Stimulated activated effector memory CD8-positive, alpha-beta T cell treated with anti-CD3 and anti-CD28 coated beads, Interleukin-12 subunit alpha, Interleukin-12 subunit beta, amount 100 ng/mL, for 72 hours (primary cell): Measurements from ENCODE around the gene ANKS1B.

Experiments used
- ATAC-seq: fragments of 150-1000 bp; cut with Tn5 transposase; 2 replicates; pipeline ENCODE4 v1.10.0; 2021
- DNase-seq, 2 donors: peaks; one replicate each; pipeline ENCODE4 v3.0.0; 2021 to 2022; ENCODE audit warnings: low spot score in 2 of 2
- H3K27ac Mint-ChIP-seq: one replicate; pipeline ENCODE4 v1.8.0; 2022; ENCODE audit warnings: mild to moderate bottlenecking, mixed read lengths
- H3K36me3 Mint-ChIP-seq: one replicate; pipeline ENCODE4 v1.8.0; 2022; ENCODE audit warnings: mild to moderate bottlenecking, mixed read lengths
- H3K4me1 Mint-ChIP-seq: one replicate; pipeline ENCODE4 v1.8.0; 2022; ENCODE audit warnings: mixed read lengths
- H3K4me3 Mint-ChIP-seq: one replicate; pipeline ENCODE4 v1.8.0; 2022; ENCODE audit warnings: mild to moderate bottlenecking, mixed read lengths
- H3K9me3 Mint-ChIP-seq: one replicate; pipeline ENCODE4 v1.8.0; 2022; ENCODE audit warnings: mixed read lengths

The ANKS1B gene

DNA sequence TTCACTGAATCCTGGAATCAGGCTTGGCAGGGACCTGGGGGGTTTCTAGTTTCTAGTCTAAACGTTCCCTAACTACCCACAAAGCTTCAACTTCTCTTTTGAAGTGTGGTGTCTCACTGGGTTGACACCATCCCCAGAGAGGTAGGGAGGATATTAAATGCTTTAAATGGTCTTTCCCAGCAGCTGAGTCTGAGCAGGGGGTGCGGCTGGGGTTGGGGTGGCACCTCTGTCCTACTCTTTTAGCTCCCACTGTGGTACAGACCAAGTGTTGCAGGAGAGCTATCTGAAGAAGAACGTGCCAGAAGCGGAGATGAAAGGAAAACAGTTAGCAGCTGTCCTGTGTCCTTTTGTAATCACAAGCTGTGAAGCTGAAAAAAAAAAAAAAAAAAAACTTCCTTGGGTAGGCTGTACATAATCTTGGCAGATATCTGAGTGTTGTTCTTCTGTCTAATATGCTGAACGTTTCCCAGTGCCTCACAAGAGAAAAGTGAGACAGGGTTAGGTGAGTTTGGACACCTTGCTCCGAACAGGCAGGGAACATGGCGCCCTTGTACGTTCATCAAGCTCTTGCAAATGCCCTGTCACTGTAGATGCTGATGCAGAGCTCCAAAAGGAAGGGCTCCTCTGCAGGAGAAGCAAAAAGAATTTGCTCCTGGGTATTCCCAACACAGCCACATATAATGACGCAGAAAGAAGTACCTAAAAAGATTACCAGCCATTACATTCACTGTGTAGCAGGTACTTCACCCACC lies 892.5 kb downstream of the ANKS1B start:
- DNase-seq (no peak), ATAC-seq (no peak)
- Mint-ChIP-seq H3K4me1 (no peaks in the 10 kb centered on the region), H3K9me3 (peaks cover 13% of the 10 kb centered on the region), H3K4me3 (no peak overlapping the region), H3K36me3 (no peaks in the 10 kb centered on the region), H3K27ac (no peak overlapping the region)

DNA sequence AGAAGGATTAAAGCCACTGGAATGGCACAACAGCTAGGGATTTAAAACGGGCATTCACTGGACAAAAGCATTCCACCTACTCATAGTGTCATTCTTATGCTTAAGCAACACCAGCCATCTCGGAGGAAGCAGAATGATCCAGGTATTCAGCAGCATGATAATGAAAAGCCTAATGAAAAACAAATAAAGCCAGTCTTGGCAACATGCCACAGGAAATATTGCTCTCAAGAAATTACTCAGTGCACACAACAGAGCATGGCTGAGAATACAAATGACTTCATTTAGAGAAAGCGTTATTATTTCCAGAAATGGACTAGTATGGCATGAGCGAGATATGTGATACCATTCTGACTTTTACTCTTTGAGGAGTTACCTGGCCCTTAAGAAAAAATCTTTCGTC lies 897.5 kb downstream of the ANKS1B start:
- Mint-ChIP-seq H3K4me3 (no peak overlapping the region), H3K9me3 (peaks cover 8% of the 10 kb centered on the region), H3K27ac (no peak overlapping the region), H3K36me3 (no peaks in the 10 kb centered on the region), H3K4me1 (no peaks in the 10 kb centered on the region)
- ATAC-seq (no peak), DNase-seq (no peak)

DNA sequence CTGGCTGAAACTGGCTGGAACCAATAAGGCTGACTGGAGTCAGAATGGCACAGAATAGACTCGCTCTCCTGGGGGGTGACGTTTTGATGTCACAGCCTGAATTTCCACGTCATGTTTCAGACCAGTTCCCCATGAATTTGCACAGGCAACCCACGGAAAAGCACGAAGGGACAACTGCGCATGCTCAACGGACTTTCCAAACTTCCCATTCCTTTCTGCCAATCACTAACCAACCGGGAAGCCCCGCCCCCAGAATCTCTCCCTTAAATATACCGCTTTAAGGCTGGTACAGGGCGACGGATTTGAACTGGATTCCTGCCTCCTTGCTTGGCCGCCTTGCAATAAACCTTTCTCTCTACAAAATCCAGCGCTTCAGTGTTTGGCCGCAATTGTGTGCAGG lies 904.9 kb downstream of the ANKS1B start:
- Mint-ChIP-seq H3K9me3 (peaks cover 3% of the 10 kb centered on the region), H3K4me1 (no peaks in the 10 kb centered on the region), H3K27ac (no peak overlapping the region), H3K4me3 (no peak overlapping the region), H3K36me3 (no peaks in the 10 kb centered on the region)
- DNase-seq, result no peak
- no peak for ATAC-seq

DNA sequence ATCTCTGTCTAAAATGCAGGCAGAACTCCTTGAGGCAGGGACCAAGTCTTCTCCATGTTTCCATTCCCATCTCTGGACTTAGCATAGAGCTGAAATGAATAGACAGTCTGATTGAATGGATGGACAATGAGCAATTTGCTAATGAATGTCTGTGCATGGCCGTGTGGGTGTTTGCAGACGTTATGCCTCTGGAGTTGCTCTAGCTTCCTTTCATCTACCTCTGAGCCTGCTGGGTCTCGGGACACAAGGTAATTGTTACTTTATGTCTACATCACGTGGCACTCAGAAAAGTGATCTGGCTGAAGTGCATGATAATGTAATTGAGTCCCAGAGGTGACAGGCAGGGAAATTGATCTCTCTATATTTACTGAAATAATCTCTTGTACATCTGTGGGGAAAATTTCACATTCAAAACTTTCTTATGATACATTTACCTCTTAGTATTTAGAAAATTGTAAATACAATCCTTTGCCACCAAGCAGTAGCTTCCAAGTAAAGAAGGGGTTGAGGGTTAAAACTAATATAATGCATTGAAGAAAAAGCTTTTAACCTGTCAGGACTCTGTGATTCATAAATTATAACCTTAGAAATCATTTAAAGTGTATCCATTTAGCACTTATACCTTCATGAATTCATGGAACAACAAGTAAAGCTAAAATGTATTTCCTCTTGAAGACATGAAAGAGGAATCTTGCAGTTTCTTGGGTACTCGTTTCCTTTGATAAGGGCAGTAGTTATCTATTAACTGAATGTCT lies 915.6 kb downstream of the ANKS1B start:
- ATAC-seq (no peak), DNase-seq (no peak)
- no peaks in the 10 kb centered on the region for H3K9me3 Mint-ChIP-seq
- H3K27ac Mint-ChIP-seq, result no peak overlapping the region
- H3K4me1 Mint-ChIP-seq, result no peaks in the 10 kb centered on the region
- no peaks in the 10 kb centered on the region for H3K36me3 Mint-ChIP-seq
- no peak overlapping the region for H3K4me3 Mint-ChIP-seq

DNA sequence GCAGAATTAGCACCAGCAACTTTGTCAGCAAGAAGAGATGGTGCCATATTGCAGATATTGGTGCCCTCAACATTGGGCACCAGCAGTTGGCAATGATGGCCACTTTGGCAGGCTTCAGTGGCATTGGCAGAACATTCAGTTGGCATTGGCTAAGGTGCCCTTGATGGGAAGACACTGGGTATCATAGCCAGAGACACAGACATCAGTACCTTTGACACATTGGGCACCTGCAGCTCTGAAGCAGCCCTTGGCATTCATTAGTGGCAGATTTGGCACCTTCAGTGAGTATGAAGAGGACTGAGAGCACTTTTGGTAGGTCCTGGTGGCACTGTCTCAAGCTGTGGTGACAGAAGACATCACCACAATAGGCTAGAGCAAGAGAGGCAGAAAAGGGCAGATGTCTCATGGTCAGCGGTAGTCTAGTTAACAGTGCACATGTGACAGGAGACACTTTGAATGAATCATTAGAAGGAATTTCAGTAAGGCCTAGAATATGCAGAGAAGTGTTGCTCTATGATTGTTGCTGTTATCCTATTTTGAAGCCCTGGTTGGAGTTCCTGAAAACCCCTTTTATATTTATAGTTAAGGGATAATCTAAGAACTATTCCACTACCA lies 917.5 kb downstream of the ANKS1B start:
- no peak overlapping the region for H3K27ac Mint-ChIP-seq
- no peaks in the 10 kb centered on the region for H3K36me3 Mint-ChIP-seq
- H3K4me1 Mint-ChIP-seq, result no peaks in the 10 kb centered on the region
- ATAC-seq, result no peak
- no peak overlapping the region for H3K4me3 Mint-ChIP-seq
- DNase-seq, result no peak
- H3K9me3 Mint-ChIP-seq, result no peaks in the 10 kb centered on the region

DNA sequence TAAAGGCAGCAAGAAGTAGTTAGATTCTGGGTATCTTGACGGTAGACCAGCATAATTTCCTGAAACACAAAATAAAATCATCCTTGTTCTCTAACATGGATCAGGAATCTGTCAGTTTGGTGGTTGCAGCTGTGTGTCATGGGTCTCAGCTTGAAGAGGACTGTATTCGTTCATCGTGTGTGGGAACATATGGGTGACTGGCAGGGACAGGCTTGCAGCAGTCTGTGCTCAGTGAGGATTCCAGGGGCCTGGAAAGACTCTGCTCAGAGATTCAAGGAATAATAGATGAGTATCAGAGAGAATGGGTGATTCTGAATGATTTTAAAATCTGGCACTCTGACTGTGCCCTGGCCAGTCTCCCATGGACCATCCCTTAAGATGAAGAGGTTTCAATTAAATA lies 918.0 kb downstream of the ANKS1B start:
- no peaks in the 10 kb centered on the region for H3K36me3 Mint-ChIP-seq
- DNase-seq (no peak), ATAC-seq (no peak)
- H3K9me3 Mint-ChIP-seq, result no peaks in the 10 kb centered on the region
- no peak overlapping the region for H3K27ac Mint-ChIP-seq
- H3K4me3 Mint-ChIP-seq, result no peak overlapping the region
- H3K4me1 Mint-ChIP-seq, result no peaks in the 10 kb centered on the region

DNA sequence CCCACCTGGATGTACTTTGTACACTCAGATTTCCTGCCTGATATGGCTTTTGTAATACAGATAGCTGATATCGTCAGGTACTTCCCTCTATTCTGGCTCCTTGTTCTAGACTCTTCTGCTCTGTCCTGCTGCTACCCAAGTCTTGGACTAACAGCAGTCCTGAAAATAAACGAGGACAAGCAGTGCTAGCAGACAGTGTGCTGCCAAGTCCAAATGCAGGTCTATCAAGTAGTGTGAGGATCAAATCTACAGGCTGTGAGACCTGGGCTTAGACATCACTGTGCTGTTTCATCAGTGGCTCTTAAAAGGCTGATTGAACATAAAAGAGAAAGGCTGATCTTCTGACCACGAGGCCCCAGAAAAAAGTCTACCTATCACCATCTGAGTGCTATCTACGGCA lies 921.6 kb downstream of the ANKS1B start:
- H3K4me1 Mint-ChIP-seq, result no peaks in the 10 kb centered on the region
- no peak overlapping the region for H3K27ac Mint-ChIP-seq
- DNase-seq (no peak), ATAC-seq (peak; percentile 13)
- H3K36me3 Mint-ChIP-seq, result no peaks in the 10 kb centered on the region
- H3K9me3 Mint-ChIP-seq, result no peaks in the 10 kb centered on the region
- H3K4me3 Mint-ChIP-seq, result no peak overlapping the region

DNA sequence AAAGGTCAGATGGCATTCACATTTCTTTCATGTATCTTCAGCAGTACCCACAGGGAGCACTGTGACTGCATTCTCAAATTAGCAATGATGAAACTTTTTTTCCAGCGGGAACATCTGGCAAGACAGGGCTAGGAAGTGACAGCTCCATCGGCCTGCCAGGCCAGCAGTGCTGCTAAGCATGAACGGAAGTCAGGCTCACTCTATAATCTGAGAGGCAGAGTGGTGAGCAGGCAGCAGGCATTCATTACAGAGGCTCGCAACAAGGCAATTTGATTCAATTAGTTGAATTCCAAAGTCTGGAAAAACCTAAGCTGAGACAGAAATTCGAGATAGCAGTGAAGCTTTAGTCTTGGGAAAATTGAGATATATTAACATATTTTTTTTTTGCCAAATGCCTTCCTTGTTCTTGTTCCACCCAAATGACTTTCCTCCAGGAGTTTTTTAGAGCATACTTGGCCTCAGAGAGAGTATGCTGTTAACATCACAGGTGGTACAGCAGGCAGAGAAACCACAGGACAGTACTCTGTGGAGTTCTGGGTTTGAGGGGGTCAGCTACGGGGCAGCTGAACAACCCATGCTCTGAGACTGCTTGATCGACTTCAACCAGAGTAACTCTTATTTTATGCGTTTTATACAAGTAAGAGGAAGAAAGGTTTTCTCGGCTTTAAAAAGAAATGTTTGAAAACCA lies 924.8 kb downstream of the ANKS1B start:
- Mint-ChIP-seq H3K27ac (no peak overlapping the region), H3K4me1 (no peaks in the 10 kb centered on the region), H3K4me3 (no peak overlapping the region), H3K9me3 (peaks cover 4% of the 10 kb centered on the region), H3K36me3 (no peaks in the 10 kb centered on the region)
- no peak for ATAC-seq
- DNase-seq, result no peak

DNA sequence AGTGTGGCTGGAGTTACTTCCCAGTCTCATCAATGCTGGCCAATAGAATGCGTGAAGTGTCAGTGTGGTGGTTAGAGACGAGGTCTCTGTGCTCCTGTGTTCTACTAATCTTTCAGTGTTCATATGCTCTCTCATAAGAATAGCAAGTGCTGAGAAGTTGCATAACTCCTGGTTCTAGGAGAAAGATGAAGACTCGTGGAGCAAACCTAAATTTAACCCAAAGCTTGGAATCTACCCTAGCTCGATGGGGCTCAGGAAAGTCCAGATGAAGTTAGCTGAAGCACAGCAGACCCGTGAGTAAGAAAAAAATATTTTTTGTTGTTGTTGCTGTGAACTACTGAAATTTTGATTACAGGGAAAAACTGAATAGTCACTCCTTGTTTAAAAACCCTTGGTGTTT lies 927.1 kb downstream of the ANKS1B start:
- DNase-seq (no peak), ATAC-seq (no peak)
- Mint-ChIP-seq H3K27ac (no peak overlapping the region), H3K9me3 (peaks cover 4% of the 10 kb centered on the region), H3K4me3 (no peak overlapping the region), H3K36me3 (no peaks in the 10 kb centered on the region), H3K4me1 (no peaks in the 10 kb centered on the region)

DNA sequence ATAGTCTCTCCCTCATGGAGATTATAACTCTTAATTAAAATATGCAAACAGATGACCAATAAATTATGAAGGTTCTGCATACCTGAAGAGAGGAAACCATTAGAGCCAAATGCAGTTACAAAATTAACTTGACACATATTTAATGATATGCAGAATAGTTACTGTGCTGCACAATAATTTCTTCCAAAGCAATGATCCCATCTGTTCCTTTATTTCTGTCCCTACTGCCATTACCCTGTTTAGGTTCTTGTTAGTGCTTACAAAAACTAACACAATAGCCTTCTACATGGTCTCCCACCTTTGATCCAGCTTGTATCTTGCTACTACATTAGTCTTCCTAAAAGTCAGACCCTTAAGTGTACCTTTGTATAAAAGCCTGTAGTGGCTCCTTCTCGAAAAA lies 928.5 kb downstream of the ANKS1B start:
- ATAC-seq (no peak), DNase-seq (no peak)
- Mint-ChIP-seq H3K9me3 (peaks cover 4% of the 10 kb centered on the region), H3K27ac (no peak overlapping the region), H3K36me3 (no peaks in the 10 kb centered on the region), H3K4me3 (no peak overlapping the region), H3K4me1 (no peaks in the 10 kb centered on the region)

DNA sequence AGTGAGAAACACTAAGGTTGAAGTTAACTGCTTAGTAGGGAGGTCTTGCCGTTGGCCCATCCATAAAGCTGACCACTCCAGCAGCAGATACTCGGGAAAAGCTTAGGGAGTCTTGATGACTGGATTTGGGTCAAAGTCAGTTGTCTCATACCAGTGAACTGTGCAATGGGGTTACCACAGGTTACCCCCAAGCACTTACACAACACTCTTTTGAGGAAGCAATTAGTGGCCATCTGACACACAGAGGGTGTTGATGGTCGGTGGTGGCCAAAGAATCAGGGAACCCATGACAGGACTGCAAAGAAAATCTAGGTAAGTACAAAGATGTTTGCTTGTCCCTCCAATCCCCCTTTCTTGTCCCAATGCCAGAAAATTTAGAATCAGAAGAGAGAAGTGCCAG lies 929.4 kb downstream of the ANKS1B start:
- ATAC-seq (no peak), DNase-seq (no peak)
- H3K9me3 Mint-ChIP-seq, result peaks cover 4% of the 10 kb centered on the region
- no peak overlapping the region for H3K27ac Mint-ChIP-seq
- no peaks in the 10 kb centered on the region for H3K36me3 Mint-ChIP-seq
- H3K4me3 Mint-ChIP-seq, result no peak overlapping the region
- no peaks in the 10 kb centered on the region for H3K4me1 Mint-ChIP-seq

DNA sequence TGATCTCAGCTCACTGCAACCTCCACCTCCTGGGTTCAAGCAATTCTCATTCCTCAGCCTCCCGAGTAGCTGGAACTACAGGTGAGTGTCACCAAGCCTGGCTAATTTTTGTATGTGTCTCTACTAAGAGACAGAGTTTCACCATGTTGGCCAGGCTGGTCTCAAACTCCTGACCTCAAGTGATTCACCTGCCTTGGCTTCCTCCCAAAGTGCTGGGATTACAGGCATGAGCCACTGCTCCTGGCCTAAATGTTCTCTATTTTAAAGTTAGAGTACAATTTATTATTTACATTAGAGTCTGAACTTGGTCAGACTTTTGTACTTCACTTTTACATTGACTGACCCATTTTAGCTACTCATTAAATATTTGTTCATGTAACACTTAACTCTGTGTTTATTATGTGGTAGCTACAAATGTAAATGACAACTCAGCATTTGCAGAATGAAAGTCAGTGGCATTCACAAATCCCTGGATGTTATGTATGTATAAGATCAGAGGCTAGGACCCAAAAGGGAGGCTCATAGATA lies 930.1 kb downstream of the ANKS1B start:
- DNase-seq (no peak), ATAC-seq (no peak)
- Mint-ChIP-seq H3K4me3 (no peak overlapping the region), H3K36me3 (no peaks in the 10 kb centered on the region), H3K4me1 (no peaks in the 10 kb centered on the region), H3K9me3 (peaks cover 4% of the 10 kb centered on the region), H3K27ac (no peak overlapping the region)

DNA sequence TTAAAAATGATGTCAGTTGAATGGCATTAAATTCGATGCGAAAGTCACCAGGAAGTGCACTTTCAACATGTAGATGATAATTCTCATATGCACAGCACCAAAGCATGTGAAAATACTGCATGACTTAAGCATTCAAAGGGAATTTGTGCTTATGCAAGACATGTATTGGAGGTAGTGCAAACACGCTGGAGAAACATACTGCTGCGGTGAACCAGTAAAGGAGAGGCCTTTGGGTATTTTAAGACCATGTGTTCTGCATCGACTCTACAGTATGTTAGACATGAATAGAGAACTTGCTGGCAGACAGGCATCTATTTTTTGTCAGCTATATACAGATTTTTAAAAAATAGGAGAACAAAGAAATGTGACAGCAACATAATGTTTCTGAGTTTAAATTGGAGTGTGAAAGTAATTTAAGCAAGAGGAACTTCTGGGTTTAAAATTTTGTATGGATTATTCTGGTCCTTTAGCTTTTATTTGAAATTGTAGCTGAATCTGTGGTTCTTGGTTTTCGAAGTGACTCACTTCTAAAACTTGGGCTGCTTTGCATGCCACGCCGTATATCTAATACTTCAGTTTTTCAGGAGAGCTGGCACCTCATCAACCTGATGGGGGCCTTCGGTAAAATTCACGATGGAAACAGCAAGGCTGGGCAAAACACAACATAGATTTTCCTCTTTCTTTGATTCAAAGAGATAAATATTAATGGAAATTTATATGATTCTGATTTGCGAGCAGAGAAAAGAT lies 930.9 kb downstream of the ANKS1B start:
- H3K27ac Mint-ChIP-seq, result no peak overlapping the region
- no peak overlapping the region for H3K4me3 Mint-ChIP-seq
- no peaks in the 10 kb centered on the region for H3K36me3 Mint-ChIP-seq
- peaks cover 4% of the 10 kb centered on the region for H3K9me3 Mint-ChIP-seq
- H3K4me1 Mint-ChIP-seq, result no peaks in the 10 kb centered on the region
- ATAC-seq, result no peak
- DNase-seq, result no peak

DNA sequence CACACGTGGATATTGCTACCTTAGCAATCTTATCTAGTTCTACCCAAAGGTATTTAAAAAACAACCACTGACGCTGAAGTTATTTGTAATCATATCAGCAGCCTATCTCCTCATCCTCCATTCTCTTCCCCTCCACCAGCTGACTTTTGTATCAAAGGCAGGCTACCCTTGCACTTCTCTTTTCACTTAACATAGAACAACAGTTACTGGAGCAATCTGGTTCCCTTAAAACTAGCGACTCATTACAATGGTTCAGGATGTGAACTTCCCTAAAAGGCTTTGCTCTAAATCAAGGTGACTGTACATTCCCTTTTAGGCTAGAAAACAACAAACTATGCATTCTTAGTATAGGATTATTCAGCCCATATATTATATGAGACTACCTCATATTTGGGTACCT lies 935.0 kb downstream of the ANKS1B start:
- DNase-seq (no peak), ATAC-seq (no peak)
- peaks cover 5% of the 10 kb centered on the region for H3K9me3 Mint-ChIP-seq
- no peak overlapping the region for H3K4me3 Mint-ChIP-seq
- H3K4me1 Mint-ChIP-seq, result no peaks in the 10 kb centered on the region
- H3K27ac Mint-ChIP-seq, result no peak overlapping the region
- no peaks in the 10 kb centered on the region for H3K36me3 Mint-ChIP-seq

DNA sequence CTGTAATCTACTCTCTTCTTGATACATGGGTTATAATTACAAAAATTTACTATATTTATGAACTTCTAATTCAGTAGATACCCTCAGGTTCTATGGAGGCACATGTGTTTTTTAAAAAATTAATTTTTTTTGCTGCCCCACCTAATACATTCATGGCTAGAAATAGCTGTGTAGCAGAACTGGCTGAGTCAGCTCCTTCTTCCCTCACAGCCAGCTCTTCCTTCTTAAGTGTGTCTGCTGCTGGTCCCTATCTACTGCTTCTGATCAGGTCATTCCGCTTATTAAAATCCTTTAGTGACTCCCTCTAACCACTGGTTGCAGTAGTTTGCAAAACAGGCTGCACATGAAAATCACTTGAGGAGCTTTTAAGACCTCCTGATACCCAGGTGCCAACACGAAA lies 939.6 kb downstream of the ANKS1B start:
- Mint-ChIP-seq H3K27ac (no peak overlapping the region), H3K9me3 (peaks cover 5% of the 10 kb centered on the region), H3K4me3 (no peak overlapping the region), H3K4me1 (no peaks in the 10 kb centered on the region), H3K36me3 (no peaks in the 10 kb centered on the region)
- ATAC-seq (no peak), DNase-seq (no peak)
